Epithelial cell of proximal tubule (primary cell): ENCODE measurements around the gene PLIN4. TPM values are rescaled to one million over a fixed set of nuclear protein-coding genes. Genes with fewer than 3 reads are reported as not detected.

ENCODE experiments used
- DNase-seq: peaks from one replicate; pipeline ENCODE4 v3.0.0-alpha.2; 2011; ENCODE audit warnings: low read depth
- H3K4me3 ChIP-seq: 2 replicates; pipeline ENCODE4 v1.5.1; 2011; ENCODE audit warnings: low read depth, mild to moderate bottlenecking, low read length
- total RNA-seq: library from RNA; depleted of rRNA; stranded (reverse); fragments of >200 nt; gene quantifications from 2 replicates; pipeline ENCODE4 v1.2.3, GENCODE V29; 2015
- TF ChIP-seq, protein P1 (sequence below): conservative IDR thresholded peaks from 2 replicates; pipeline ENCODE4 v1.5.1; 2012; ENCODE audit warnings: low read depth, mild to moderate bottlenecking, low read length

Gene PLIN4
- total RNA-seq, 1 donor from 2014 or later = not detected

- H3K4me3 ChIP-seq = no peak overlapping the region
- TF ChIP-seq, protein P1, sequence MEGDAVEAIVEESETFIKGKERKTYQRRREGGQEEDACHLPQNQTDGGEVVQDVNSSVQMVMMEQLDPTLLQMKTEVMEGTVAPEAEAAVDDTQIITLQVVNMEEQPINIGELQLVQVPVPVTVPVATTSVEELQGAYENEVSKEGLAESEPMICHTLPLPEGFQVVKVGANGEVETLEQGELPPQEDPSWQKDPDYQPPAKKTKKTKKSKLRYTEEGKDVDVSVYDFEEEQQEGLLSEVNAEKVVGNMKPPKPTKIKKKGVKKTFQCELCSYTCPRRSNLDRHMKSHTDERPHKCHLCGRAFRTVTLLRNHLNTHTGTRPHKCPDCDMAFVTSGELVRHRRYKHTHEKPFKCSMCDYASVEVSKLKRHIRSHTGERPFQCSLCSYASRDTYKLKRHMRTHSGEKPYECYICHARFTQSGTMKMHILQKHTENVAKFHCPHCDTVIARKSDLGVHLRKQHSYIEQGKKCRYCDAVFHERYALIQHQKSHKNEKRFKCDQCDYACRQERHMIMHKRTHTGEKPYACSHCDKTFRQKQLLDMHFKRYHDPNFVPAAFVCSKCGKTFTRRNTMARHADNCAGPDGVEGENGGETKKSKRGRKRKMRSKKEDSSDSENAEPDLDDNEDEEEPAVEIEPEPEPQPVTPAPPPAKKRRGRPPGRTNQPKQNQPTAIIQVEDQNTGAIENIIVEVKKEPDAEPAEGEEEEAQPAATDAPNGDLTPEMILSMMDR = no peak
- DNase-seq = no peak
Observed at GRCh38 chr19:4508698-4509097, 9.6 kb downstream of the PLIN4 start.

DNA sequence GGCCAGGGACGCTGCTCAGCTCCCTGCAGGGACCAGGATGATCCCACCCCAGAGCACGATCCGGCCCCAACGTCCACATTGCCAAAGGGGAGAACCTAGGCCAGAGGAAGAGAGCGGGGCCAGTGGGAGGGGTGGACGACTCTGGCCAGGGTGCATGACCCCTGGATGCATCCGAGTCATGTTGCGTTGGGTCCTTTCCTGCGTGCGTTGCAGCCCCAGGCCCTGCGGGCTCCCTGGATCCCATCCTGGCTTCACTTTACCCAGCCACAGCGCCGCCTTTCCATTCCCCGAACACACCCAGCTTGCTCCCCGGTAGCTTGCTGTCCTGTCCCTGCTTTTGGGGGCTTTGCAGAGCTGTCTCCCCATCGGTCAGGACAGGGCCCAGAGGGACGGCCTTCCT, 10.5 kb downstream of the PLIN4 start:
- TF ChIP-seq, protein P1 = no peak
- DNase-seq = no peak
- no peak overlapping the region for H3K4me3 ChIP-seq

- no peak for DNase-seq
- TF ChIP-seq, protein P1 = no peak
- no peak overlapping the region for H3K4me3 ChIP-seq
Observed at GRCh38 chr19:4507150-4507452, 11.2 kb downstream of the PLIN4 start.

GRCh38 chr19:4506449-4507149, 11.7 kb downstream of the PLIN4 start:
- TF ChIP-seq, protein P1 = no peak
- DNase-seq = no peak
- H3K4me3 ChIP-seq = no peak overlapping the region

GRCh38 chr19:4505570-4506448, 12.5 kb downstream of the PLIN4 start:
- TF ChIP-seq, protein P1 = no peak
- H3K4me3 ChIP-seq = no peak overlapping the region
- DNase-seq = no peak

GRCh38 chr19:4504891-4505569, 13.3 kb downstream of the PLIN4 start:
- TF ChIP-seq, protein P1 = no peak
- no peak for DNase-seq

More at GRCh38 chr19:4504891-4505569, 13.3 kb downstream of the PLIN4 start:
- H3K4me3 ChIP-seq = no peak overlapping the region
